GM19025 (cell line): ENCODE results near the gene SYNPO2.
"Not testable (repeated sequence)": the region's sequence is repeated elsewhere in the genome, so short reads cannot be mapped to it uniquely, and the experiment has no call there.

Experiments used
- ATAC-seq: cut with Tn5 transposase; IDR thresholded peaks from one replicate; pipeline ENCODE4 v1.9.1; 2021; ENCODE audit warnings: mild to moderate bottlenecking, low read depth, moderate library complexity; ENCODE audit not compliant: unreplicated experiment

SYNPO2 gene

GRCh38 chr4:118888666-118889311 is at the start of gene SYNPO2:
Gene SYNPO2 (plus strand): TSS chr4:118888854. CDS start chr4:118889037, 183 bp downstream.
- peak; percentile 71 for ATAC-seq

- no peak for ATAC-seq
These were observed 49.3 kb upstream of the SYNPO2 start for GRCh38 chr4:118839221-118839927.

GRCh38 chr4:118842055-118842454 is 46.6 kb upstream of the SYNPO2 start:
- no peak for ATAC-seq

- ATAC-seq, result no peak
These were observed 45.4 kb upstream of the SYNPO2 start for GRCh38 chr4:118843237-118843636.

GRCh38 chr4:118845552-118846050 is 43.1 kb upstream of the SYNPO2 start:
- no peak for ATAC-seq

GRCh38 chr4:118846979-118847378 is 41.7 kb upstream of the SYNPO2 start:
- ATAC-seq, result no peak

GRCh38 chr4:118848242-118848641 is 40.4 kb upstream of the SYNPO2 start:
- no peak for ATAC-seq

- ATAC-seq, result no peak
These were observed 39.8 kb upstream of the SYNPO2 start for GRCh38 chr4:118848901-118849300.

GRCh38 chr4:118849867-118850487 is 38.7 kb upstream of the SYNPO2 start:
- no peak for ATAC-seq

- peak; percentile 94 for ATAC-seq
These were observed 38.0 kb upstream of the SYNPO2 start for GRCh38 chr4:118850488-118851173.

- ATAC-seq, result no peak
These were observed 30.9 kb upstream of the SYNPO2 start for GRCh38 chr4:118857760-118858159.

GRCh38 chr4:118858779-118859178 is 29.9 kb upstream of the SYNPO2 start:
- no peak for ATAC-seq

- ATAC-seq, result no peak
These were observed 23.5 kb upstream of the SYNPO2 start for GRCh38 chr4:118865091-118865708.

- ATAC-seq, result no peak
These were observed 22.2 kb upstream of the SYNPO2 start for GRCh38 chr4:118866442-118866841.

GRCh38 chr4:118867311-118868067 is 21.2 kb upstream of the SYNPO2 start:
- no peak for ATAC-seq

- no peak for ATAC-seq
These were observed 18.8 kb upstream of the SYNPO2 start for GRCh38 chr4:118869808-118870342.

- ATAC-seq, result no peak
These were observed 16.5 kb upstream of the SYNPO2 start for GRCh38 chr4:118872181-118872580.

- ATAC-seq, result no peak
These were observed 10.9 kb upstream of the SYNPO2 start for GRCh38 chr4:118877797-118878196.

- not testable (repeated sequence) for ATAC-seq
These were observed 10.1 kb upstream of the SYNPO2 start for GRCh38 chr4:118878507-118878906.
